Activated CD4-positive, alpha-beta T cell treated with anti-CD3 and anti-CD28 coated beads, Interleukin-2, Interleukin-6, amounts not matched to agents 100 ng/mL and 50 ng/mL, durations not matched to agents 16 hours and 8 hours (primary cell): ENCODE data around the gene CLEC1A.

Experiments
- DNase-seq: peaks from one replicate; pipeline ENCODE4 v3.0.0-alpha.2; 2020

The CLEC1A gene, protein sequence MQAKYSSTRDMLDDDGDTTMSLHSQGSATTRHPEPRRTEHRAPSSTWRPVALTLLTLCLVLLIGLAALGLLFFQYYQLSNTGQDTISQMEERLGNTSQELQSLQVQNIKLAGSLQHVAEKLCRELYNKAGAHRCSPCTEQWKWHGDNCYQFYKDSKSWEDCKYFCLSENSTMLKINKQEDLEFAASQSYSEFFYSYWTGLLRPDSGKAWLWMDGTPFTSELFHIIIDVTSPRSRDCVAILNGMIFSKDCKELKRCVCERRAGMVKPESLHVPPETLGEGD

DNA sequence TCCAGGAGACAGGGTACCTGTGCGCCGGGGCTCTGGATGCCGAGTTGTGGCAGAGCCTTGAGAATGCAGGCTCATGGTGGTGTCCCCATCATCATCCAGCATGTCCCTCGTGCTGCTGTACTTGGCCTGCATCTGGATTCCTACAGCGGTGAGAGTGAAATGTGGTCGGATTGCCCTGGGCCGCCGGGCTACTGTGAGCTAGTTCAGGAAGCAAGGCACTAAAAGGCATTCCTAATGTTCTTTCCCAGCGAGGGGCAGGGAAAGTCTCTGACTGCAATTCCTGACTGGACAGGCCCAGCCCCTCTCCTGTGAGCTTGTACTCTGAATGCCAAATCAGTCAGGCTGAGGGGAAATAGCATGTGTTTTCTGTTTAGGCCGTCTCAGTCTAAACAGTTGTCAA, at the start of gene CLEC1A:
TSS of gene CLEC1A (minus strand) at position 195 of the 400 bp plus-strand sequence. CDS start at position 132, 63 bp downstream.
- DNase-seq: no peak

DNA sequence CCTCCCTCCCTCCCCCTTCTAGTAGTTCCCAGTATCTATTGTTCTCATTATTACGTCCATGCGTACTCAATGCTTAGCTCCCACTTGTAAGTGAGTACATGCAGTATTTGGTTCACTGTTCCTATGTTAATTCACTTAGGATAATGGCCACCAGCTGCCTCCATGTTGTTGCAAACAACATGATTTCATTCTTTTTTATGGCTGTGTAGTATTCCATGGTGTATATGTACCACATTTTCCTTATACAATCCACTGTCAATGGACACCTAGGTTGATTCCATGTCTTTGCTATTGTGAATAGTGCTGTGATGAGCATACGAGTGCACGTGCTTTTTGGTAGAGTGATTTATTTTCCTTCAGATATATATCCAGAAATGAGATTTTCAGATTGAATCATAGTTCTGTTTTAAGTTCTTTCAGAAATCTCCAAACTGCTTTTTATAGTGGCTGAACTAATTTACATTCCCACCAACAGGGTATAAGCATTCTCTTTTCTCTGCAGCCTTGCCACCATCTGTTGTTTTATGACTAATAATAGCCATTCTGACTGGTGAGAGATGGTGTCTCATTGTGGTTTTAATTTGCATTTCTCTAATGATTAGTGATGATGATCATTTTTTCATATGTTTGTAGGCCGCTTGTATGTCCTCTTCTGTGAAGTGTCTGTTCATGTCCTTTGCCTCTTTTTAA, 49.1 kb upstream of the CLEC1A start:
- DNase-seq: peak; percentile 36

DNA sequence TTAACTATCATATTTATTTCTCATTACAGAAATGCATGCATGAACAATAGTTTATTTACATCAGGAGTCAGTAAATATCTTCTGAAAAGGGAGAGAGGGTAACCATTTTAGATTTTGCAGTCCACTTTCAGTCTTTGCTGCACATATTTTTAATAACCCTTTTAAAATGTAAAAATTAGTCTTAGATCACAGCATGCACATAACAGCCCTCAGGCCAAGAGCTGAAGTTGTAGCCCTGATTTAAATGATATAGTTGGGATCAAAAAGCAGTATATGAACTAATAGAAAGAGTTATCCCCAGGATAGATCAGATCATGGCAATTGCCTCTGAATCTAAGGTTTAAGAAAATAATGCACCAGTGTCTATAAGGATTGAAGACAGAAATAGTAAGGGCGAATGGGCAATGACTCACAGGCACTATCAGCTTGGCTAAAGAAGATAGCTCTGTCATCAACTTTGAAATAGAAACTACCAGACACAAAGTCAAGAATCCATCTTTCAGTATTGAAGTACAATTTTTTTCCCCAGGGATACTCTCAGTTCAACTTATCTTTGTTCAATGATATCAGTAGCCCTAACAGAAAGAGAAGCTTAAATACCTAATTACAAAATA, 44.3 kb upstream of the CLEC1A start:
- no peak for DNase-seq

DNA sequence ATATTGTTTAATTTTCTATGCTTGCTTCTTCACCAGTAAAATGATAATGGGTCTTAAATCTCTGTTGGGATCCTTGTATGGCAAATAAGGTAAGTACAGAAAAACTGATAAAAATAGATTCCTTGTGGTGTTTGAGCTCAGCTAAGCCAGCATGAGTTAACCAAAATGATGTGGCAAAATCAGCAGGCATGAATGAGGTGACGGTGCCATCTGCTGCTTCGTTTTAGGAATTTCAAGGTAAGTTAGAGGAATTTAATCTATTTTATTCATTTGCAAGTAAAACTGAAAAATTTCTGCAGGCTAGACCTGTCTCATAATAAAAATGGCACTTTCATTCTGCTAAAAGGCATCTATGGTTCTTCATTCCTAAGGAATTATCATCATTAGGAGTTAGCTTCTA, 41.2 kb upstream of the CLEC1A start:
- DNase-seq: peak; percentile 54

DNA sequence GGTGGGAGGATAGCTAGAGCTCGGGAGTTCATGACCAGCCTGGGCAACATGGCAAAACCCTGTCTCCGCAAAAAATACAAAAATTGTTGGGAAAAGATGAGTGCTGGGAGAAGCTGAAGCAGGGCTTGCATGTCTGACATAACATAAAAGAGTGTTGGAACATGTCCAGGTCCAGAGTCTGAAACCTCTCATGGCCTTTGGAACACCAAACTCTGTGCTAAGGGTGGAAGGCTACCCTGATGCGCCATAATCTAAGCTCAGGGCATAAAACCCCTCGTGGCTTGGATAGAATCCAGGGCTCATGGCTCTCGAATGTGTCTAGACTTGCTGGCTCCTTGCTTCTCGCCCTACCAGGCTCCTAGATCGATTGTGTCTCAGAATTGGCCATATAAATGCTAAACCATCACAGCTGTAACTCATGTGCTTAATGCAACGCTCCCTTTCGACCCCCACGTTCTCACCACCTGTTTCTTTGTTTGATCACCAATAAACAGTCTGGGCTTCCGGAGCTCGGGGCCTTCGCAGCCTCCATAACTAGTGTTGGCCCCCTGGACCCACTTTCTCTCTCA, 37.9 kb upstream of the CLEC1A start:
- DNase-seq: no peak

DNA sequence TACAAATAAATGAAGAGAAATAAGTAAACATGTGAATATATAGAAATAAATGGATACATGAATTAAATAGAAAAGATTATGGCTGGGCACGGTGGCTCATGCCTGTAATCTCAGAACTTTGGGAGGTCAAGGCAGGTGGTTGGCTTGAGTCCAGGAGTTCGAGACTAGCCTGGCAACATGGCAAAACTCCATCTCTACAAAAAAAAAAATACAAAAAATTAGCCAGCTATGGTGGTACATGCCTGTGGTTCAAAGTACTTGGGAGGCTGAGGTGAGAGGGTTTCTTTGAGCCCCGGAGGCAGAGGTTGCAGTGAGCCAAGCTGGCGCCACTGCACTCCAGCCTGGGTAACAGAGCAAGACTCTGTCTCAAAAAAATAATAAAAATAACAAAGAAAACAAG, 36.3 kb upstream of the CLEC1A start:
- no peak for DNase-seq

DNA sequence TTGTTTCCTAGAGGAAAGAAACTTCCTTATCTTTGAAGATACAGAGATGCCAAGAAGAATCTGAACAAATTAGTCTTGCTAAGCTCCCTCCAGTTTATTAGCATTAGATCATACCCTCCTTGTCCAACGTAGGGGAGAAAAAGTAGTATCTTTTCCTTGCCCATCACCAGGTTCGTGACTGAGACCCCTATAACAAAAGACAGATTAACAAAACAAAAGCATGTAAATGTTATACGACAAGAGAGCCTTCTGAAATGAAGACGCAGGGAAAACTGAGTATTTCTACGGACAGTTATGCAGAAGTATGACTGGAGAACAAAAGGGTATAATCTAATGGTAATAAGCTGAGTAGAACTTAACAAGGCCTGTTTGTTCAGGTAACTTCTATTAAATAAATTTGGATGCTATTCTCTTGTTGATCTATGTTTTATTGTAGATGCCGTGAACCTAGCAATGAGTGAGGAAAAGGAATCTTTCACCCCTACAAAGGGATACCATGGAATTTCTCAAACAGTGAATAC, 34.1 kb upstream of the CLEC1A start:
- no peak for DNase-seq

DNA sequence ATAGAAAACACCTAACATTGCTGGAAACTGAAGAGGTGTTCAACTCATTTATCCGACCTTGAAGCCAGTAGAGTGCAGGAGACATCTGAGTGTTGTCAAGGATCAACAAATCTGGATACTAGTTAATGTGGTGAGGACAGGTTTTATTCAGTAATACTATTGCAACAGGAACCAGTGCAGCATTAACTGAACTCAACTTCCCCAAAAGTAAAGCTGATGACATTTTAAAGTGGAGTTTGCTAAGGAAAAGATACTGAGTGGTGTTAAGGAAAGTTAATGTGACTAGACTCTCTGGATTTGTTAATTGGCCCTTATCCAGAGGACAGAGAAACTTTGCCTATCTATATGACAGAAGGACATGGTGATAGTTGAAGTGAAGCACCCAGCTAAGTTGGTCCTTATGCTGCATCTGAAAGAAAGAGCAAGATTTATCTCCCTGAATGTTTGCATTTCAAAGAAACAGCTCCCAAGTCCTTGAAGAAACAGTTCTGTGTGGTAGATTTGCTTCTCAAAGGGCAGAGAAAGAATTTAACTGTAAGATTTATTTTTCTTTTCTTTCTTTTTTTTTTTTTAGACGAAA, 32.4 kb upstream of the CLEC1A start:
- no peak for DNase-seq

DNA sequence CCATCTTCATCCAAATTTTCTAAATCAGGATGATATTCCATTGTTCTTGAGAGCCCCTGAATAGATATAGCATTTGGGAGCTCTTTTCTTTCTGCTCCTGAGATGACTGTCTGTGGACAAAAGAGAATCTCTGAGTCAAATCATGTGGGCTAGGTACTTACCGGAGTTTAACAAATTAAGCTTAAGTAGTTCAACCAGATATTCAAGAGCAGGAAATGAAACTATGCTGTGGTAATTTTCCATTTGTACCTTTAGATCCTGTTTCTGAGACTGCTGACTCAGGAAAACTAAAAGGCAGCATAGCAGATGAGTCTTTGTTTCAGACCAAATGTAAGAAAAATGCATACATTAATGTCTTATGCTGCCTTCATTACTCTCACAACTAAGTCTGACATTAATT, 31.3 kb upstream of the CLEC1A start, which contains the start of gene CLEC7A:
TSS of gene CLEC7A (minus strand) at position 158 of the 400 bp plus-strand sequence. CDS start at position 41, 117 bp downstream.
- peak; percentile 52 for DNase-seq

DNA sequence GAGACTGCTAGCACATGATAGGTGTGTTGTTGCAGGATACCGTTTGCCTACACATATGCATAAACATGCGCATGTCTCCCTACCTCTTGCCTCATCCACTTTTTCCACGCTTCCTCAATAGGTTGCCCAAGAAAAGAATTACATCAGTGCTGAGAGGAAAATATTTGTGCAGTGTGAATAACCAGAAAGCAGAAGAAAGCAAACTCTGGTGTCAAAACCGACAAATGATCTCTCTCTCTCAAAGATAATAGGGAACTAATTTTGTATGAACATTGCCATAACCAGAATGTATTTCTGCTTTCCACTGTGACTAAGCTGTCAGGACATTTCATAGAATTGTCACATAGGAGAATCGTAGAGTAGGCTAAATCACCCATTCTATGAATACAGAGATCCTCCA, 29.9 kb upstream of the CLEC1A start:
- DNase-seq: no peak

DNA sequence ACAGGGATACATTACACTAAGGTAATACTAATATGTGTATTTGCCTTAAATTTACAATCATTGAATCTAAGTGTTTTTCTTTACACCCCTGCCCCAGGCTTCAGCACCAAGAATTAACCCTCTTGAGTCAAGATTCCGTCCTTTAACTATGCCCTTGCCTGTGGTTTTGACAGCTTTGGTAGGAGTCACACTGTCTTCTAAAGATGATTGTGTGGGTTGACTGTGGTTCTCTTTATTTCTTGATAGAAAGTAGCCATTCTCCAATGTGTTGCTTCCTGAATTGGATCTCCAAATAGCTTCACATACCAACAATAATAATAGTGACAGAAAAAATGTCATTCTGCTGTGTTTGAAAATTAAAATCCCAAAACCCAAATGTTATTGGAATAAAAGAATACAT, 27.6 kb upstream of the CLEC1A start:
- no peak for DNase-seq

DNA sequence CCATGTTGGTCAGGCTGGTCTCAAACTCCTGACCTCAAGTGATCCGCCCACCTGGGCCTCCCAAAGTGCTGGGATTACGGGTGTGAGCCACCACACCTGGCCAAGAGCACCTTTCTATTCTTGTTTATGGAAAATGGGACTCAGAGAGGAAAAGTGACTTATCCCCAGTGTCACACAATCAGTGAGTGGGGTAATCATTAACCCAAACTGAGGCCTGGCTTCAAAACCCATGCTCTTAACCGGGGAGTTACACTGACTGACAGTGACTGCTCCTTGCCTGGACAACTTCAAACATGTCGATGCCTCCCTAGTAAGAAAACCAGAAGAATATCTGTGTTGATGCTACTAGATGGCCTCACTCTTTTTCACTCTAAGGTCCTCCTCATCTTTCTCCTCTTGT, 23.9 kb upstream of the CLEC1A start:
- DNase-seq: no peak

DNA sequence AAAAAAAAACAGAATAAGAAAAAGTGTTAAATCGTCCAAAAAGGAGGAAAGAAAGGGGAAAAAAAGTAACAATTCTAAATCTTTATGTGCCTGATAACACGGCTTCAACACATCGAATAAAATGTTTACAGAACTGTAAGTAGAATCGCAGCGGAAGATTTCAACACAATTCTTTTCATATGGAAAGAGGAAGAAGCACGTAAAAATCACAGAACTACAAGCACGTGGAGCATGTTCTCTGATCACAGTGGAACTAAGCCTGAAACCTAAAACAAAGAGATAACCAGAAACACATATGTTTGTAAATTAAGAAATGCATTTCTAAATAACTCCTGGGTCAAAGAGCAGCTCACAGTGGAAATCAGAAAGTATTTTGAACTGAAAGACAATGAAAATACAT, 22.5 kb upstream of the CLEC1A start:
- DNase-seq: no peak

DNA sequence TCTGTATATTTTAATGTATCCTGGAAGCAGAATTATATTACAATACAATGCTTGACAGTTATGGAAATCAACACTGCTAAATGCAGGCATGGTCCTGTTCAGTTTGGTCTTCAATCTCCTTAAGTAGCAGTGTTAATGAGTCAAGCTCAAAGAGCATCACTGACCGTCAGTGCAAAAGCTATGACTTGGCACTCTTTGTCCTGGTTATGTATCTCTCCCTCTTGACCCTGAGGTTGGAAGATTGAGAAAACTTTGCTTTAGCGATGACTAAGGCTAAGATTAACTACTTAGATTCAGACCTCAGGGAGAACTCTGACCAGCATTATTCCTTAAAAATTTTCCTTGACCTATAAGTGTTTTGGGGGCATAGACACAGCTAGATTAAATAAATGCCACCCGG, 20.3 kb upstream of the CLEC1A start:
- DNase-seq: no peak

DNA sequence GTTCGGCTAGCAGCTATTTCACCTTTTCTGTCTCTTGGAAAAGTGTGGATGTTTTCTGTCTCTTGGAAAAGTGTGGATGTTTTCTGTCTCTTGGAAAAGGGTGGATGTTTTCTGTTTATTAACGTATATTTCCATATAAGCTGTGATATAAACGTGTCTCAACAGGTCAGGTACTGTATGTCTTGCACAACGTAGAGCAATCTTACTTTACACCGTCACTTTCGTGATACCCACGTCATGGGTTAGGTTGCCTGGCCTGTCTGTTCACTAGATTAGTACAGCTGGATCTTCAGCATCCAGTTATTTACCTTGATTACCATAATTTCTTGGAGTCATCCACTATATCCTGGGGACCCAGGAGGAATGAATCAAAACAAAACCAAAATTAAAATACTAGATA, 17.1 kb upstream of the CLEC1A start:
- no peak for DNase-seq

DNA sequence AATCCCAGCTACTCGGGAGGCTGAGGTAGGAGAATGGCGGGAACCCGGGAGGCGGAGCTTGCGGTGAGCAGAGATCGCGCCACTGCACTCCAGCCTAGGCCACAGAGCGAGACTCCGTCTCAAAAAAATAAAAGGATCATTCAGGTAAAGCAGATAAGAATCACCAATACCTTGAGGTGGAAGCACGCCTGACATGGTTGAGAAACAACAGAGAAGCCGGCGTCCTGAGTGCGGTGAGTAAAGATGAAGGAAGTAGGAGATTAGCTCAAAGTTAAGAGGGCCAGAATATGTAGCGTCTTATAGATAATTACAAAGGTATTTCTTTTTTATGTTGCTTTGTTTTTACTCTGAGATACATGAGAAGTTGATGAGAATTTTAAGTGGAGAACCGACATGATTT, 16.5 kb upstream of the CLEC1A start:
- no peak for DNase-seq

DNA sequence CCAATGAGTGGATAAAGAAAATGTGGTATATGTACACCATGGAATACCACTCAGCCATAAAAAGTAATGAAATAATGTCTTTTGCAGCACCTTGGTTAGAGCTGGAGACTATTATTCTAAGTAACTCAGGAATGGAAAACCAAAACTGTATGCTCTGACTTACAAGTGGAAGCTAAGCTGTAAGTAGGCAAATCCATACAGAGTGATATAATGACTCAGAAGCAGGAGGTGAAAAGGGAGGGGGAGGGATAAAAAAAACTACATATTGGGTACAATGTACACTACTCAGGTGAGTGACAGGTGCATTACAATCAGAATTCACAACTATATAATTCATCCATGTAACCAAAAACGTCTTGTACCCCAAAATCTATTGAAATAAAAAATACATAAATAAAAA, 15.1 kb upstream of the CLEC1A start:
- no peak for DNase-seq

DNA sequence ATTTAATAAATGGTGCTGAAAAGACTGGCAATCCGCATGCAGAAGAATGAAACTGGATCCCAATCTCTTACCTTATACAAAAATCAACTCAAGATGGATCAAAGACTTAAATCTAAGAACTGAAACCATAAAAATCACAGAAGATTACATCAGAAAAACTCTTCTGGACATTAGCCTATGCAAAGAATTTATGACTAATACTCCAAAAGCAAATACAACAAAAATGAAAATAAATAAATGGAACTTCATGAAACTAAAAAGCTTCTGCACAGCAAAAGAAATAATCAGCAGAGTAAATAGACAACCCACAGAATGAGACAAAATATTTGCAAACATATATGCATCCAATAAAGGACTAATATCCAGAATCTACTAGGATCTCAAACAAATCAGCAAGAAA, 14.3 kb upstream of the CLEC1A start:
- no peak for DNase-seq

DNA sequence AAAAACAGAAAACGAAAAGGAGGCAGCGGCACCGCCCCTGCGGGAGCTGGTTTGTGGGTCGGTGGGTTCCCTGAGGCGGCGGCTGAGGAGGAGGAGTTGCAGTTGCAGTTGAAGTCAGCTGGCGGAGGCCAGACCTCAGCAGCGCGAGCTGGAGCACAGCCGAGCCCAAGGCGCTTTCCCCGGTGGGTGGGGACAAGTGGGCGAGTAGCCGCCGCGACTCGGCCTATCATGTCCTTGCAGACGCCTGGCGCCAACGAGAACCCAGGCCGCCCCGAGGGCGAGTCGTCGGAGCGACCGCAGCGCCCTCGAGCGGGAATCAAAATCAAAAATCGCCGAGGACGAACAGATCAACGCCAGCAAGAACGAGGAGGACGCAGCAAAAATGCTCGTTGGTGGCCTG, 12.7 kb upstream of the CLEC1A start:
- no peak for DNase-seq

DNA sequence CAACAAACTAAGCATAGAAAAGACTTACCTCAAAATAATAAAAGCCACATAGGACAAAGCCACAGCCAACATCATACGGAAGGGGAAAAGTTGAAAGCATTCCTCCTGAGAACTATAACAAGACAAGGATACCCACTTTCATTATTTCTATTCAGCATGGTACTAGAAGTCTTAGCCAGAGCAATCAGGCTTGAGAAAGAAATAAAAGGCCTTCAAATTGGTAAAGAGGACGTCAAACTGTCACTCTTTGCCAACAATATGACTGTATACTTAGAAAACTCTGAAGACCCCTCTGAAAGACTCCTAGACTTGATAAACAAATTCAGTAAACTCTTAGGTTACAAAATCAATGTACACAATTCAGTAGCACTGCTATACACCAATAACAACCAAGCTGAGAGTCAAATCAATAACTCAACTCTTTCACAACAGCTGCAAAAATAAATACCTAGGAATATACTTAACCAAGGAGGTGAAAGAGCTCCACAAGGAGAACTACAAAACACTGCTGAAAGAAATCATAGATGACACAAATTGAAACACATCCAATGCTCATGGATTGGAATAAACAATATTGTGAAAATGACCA, 11.6 kb upstream of the CLEC1A start:
- no peak for DNase-seq

DNA sequence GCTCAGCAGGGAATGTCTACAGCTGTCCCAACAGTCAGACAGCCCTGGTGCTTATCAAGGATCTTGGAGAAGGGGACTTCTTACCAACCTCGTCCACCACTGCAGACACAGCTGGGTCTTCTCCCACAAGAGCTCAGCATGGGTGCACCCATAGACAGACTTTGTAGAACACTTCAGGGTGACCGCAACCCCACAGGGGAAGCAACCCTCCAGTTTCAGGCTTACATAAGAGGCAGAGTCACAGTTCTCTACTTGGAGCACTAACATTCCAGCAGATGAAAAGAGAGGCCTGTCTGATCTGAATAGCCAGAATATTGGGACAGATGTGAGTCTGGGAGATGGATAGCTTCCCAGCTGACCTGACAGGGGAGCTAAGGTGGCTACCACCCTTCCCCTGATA, 3.5 kb upstream of the CLEC1A start:
- DNase-seq: no peak

DNA sequence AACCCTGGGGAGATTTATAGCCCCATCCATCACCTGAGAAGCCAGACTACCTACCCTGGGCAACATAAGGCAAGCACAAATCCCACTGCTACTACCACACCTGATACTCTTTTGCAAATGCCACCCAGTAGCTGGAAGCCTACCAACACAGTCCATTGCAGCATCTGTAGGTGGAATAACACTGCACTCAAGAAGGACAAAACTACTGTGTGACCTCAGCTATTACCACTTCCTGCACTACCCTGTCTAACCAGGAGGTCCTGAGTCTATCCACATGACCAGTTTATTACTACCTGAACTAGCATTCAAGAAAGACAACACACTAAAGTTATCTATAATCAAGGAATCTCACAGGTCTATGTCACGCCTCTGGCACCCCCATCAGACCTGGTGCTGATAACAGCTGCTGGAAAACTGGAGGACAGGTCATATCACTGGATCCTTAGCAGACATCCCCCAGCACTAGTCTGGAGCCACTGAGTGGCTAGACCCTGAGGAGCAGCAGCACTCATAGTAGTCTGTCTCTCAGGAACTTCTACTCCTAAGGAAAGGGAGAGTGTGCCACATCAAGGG, 2.9 kb upstream of the CLEC1A start:
- DNase-seq: no peak
